Mucosa of descending colon (tissue), 3 donors: Measurements from ENCODE around the gene FXYD5. TPM values are rescaled to one million over a fixed set of nuclear protein-coding genes. Genes with fewer than 3 reads are reported as not detected.
A peak's percentile ranks its signal among the peaks of the same experiment; 100 is the strongest.

ENCODE experiments used
- ATAC-seq: fragments of 200-7000 bp; cut with Tn5 transposase; one replicate; pipeline ENCODE4 v1.9.1; 2020; ENCODE audit warnings: mild to moderate bottlenecking, moderate library complexity
- DNase-seq, 3 donors: peaks; one replicate each; pipeline ENCODE4 v3.0.0-alpha.2; 2020
- H3K36me3 ChIP-seq: fragments of 200-600 bp; one replicate; pipeline ENCODE4 v1.8.0; 2021; ENCODE audit warnings: low read depth, mild to moderate bottlenecking
- H3K4me1 ChIP-seq: fragments of 200-600 bp; one replicate; pipeline ENCODE4 v1.8.0; 2021; ENCODE audit warnings: low read depth, mild to moderate bottlenecking
- H3K4me3 ChIP-seq: fragments of 200-600 bp; one replicate; pipeline ENCODE4 v1.8.0; 2021; ENCODE audit warnings: mild to moderate bottlenecking
- H3K9me3 ChIP-seq: fragments of 200-600 bp; one replicate; pipeline ENCODE4 v1.8.0; 2021; ENCODE audit warnings: mild to moderate bottlenecking
- CTCF ChIP-seq: fragments of 200-600 bp; IDR thresholded peaks from one replicate; pipeline ENCODE4 v1.8.0; 2022; ENCODE audit warnings: antibody characterized with exemption, mild to moderate bottlenecking
- intact Hi-C, 2 donors: fragments of 100-400 bp; cut with DNase I in 1 of 2; cut with micrococcal nuclease in 1 of 2; formaldehyde crosslinking; loops; one replicate each; pipeline versions ENCODE4 v1.11.0 to v1.11.1; 2022; cut with DNase I, micrococcal nuclease
- total RNA-seq, 3 donors: library from RNA; stranded (reverse); fragmentation: NEBNext Ultra II Directional in 2 of 3; extraction: Animal tissue kit (Norgen Biotek cat#: 25700) in 2 of 3; gene quantifications; one replicate each; pipeline versions ENCODE4 v1.2.1 to v1.2.4, GENCODE V29; 2021 to 2023
- donor health status: DM: no; HTN: no; CAD: no; lungs with moderate emphysema.
- donor health status: DM: no; HTN: no; CAD: no.
- donor health status: DM: no; HTN: yes; CAD: no.

The FXYD5 gene
- total RNA-seq, 3 donors from 2014 or later, result 9.1 to 20.8 (median 17.9) TPM

GRCh38 chr19:35107545-35107944, 47.0 kb upstream of the FXYD5 start:
- TF ChIP-seq CTCF, result no peak
- H3K4me3 ChIP-seq, result no peak overlapping the region
- intact Hi-C loops, result no loop called here
- H3K36me3 ChIP-seq, result no peaks in the 10 kb centered on the region
- ATAC-seq (peak; percentile 88), DNase-seq (peak in 2 of 3 donors; percentile 61 to 62)
- no peaks in the 10 kb centered on the region for H3K9me3 ChIP-seq
- peaks cover 15% of the 10 kb centered on the region for H3K4me1 ChIP-seq

- DNase-seq, result no peak
Measured at GRCh38 chr19:35108730-35109129, 45.8 kb upstream of the FXYD5 start.

DNA sequence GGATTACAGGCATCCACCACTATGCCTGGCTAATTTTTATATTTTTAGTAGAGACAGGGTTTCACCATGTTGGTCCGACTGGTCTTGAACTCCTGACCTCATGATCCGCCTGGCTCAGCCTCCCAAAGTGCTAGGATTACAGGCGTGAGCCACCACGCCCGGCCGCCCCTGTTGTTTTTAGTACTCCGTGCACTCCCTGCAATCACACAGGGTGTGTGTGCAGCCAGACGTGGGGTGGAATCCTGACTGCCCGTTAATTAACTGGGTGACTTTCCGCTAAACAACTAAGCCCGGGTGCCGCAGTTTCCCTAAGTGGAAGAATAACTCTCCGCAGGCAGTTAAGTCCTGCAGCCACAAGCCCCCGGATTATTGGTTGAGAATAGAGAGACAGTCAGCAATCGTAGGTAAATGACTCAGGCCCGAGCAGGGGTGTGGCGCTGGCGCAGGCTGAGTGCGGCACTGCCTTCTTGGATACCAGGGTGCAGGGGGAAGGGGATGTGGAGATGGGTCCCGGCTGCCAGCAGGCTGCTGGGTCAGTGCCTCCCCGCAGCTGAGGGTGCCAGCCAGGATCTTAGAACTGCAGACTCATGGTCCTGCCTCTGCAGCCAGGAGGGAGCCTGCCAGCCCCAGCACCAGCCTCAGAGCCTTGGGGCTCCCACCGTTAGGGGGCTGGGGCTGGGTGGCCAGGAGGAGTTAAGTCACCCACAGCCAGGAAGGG, 45.0 kb upstream of the FXYD5 start:
- ATAC-seq (peak; percentile 71), DNase-seq (peak in 2 of 3 donors; percentile 51 to 67)
- TF ChIP-seq CTCF, result no peak
- Histone ChIP-seq H3K4me1 (peaks cover 18% of the 10 kb centered on the region), H3K4me3 (no peak overlapping the region), H3K36me3 (no peaks in the 10 kb centered on the region), H3K9me3 (no peaks in the 10 kb centered on the region)
- intact Hi-C loops, result no loop called here

More at GRCh38 chr19:35108730-35109129, 45.8 kb upstream of the FXYD5 start:
- Histone ChIP-seq H3K36me3 (no peaks in the 10 kb centered on the region), H3K9me3 (no peaks in the 10 kb centered on the region), H3K4me1 (peaks cover 15% of the 10 kb centered on the region), H3K4me3 (no peak overlapping the region)
- intact Hi-C loops, result no loop called here
- ATAC-seq, result no peak
- TF ChIP-seq CTCF, result no peak

- Histone ChIP-seq H3K36me3 (no peaks in the 10 kb centered on the region), H3K4me1 (peaks cover 21% of the 10 kb centered on the region), H3K4me3 (no peak overlapping the region), H3K9me3 (no peaks in the 10 kb centered on the region)
- intact Hi-C loops, result no loop called here
- no peak for DNase-seq
- TF ChIP-seq CTCF, result no peak
- no peak for ATAC-seq
Measured at GRCh38 chr19:35110974-35111373, 43.6 kb upstream of the FXYD5 start.

- DNase-seq, result no peak
Measured at GRCh38 chr19:35112995-35113688, 41.4 kb upstream of the FXYD5 start.

More at GRCh38 chr19:35112995-35113688, 41.4 kb upstream of the FXYD5 start:
- Histone ChIP-seq H3K9me3 (no peaks in the 10 kb centered on the region), H3K4me3 (no peak overlapping the region), H3K4me1 (peaks cover 14% of the 10 kb centered on the region), H3K36me3 (no peaks in the 10 kb centered on the region)
- no peak for ATAC-seq
- TF ChIP-seq CTCF, result no peak
- intact Hi-C loops, result no loop called here
